ENCODE measurements around the gene HELB.

- TF ChIP-seq CTCF (IDR thresholded peaks at IDR 0.05): no peak
- TF ChIP-seq EP300 (IDR thresholded peaks at IDR 0.05): no peak
- TF ChIP-seq POLR2A (IDR thresholded peaks at IDR 0.05): no peak
Measured at GRCh38 chr12:66341126-66341525, 38.8 kb downstream of the HELB start.
